Lower lobe of right lung (tissue), 2 donors: Measurements from ENCODE around the gene TENM4. TPM values are rescaled to one million over a fixed set of nuclear protein-coding genes. Genes with fewer than 3 reads are reported as not detected.

Experiments
- ATAC-seq, 2 donors: fragments of 200-7000 bp; cut with Tn5 transposase; one replicate each; pipeline ENCODE4 v1.9.1; 2020 to 2022; ENCODE audit warnings: mild to moderate bottlenecking in 2 of 2, moderate library complexity in 2 of 2
- DNase-seq: peaks from one replicate; pipeline ENCODE4 v3.0.0-alpha.2; 2020
- H3K27ac ChIP-seq: fragments of 200-600 bp; one replicate; pipeline ENCODE4 v1.8.0; 2022
- H3K27me3 ChIP-seq: fragments of 200-600 bp; one replicate; pipeline ENCODE4 v1.8.0; 2022; ENCODE audit warnings: low read depth
- H3K36me3 ChIP-seq: fragments of 200-600 bp; one replicate; pipeline ENCODE4 v1.8.0; 2022; ENCODE audit warnings: mild to moderate bottlenecking
- H3K4me1 ChIP-seq: fragments of 200-600 bp; one replicate; pipeline ENCODE4 v1.8.0; 2022
- H3K4me3 ChIP-seq: fragments of 200-600 bp; one replicate; pipeline ENCODE4 v1.8.0; 2022; ENCODE audit warnings: mild to moderate bottlenecking
- H3K9me3 ChIP-seq: fragments of 200-600 bp; one replicate; pipeline ENCODE4 v1.8.0; 2022
- CTCF ChIP-seq: fragments of 200-600 bp; IDR thresholded peaks from one replicate; pipeline ENCODE4 v1.8.0; 2022; ENCODE audit warnings: antibody characterized with exemption, mild to moderate bottlenecking
- intact Hi-C: fragments of 100-400 bp; cut with DNase I; formaldehyde crosslinking; loops from one replicate; pipeline ENCODE4 v1.11.0; 2022
- total RNA-seq: library from RNA; stranded (reverse); fragmentation: NEBNext Ultra II Directional; extraction: Animal tissue kit (Norgen Biotek cat#: 25700); gene quantifications from one replicate; pipeline ENCODE4 v1.2.1, GENCODE V29; 2021
- donor health status: DM: no; HTN: yes; CAD: no; lungs with severe emphysema.

TENM4 gene
- total RNA-seq, 1 donor from 2014 or later = 1.1 TPM

GRCh38 chr11:79264284-79264683 is 176.5 kb downstream of the TENM4 start:
- Histone ChIP-seq H3K27ac (no peak overlapping the region), H3K4me3 (no peak overlapping the region), H3K9me3 (no peaks in the 10 kb centered on the region), H3K27me3 (no peaks in the 10 kb centered on the region), H3K4me1 (no peaks in the 10 kb centered on the region), H3K36me3 (no peaks in the 10 kb centered on the region)
- intact Hi-C loops = no loop called here
- DNase-seq (no peak), ATAC-seq (no peak)
- no peak for TF ChIP-seq CTCF

- no peak for TF ChIP-seq CTCF
- H3K4me3 ChIP-seq = no peak overlapping the region
- no peaks in the 10 kb centered on the region for H3K9me3 ChIP-seq
- H3K36me3 ChIP-seq = no peaks in the 10 kb centered on the region
- ATAC-seq (peak in 1 of 2 donors; percentile 36), DNase-seq (no peak)
- no peak overlapping the region for H3K27ac ChIP-seq
- no peaks in the 10 kb centered on the region for H3K27me3 ChIP-seq
- no peaks in the 10 kb centered on the region for H3K4me1 ChIP-seq
- intact Hi-C loops = no loop called here
Observed at GRCh38 chr11:79263001-79263400, 177.8 kb downstream of the TENM4 start.

GRCh38 chr11:79262221-79262620 is 178.6 kb downstream of the TENM4 start:
- Histone ChIP-seq H3K4me3 (no peak overlapping the region), H3K9me3 (no peaks in the 10 kb centered on the region), H3K4me1 (no peaks in the 10 kb centered on the region), H3K27ac (no peak overlapping the region), H3K27me3 (no peaks in the 10 kb centered on the region), H3K36me3 (no peaks in the 10 kb centered on the region)
- intact Hi-C loops = no loop called here
- TF ChIP-seq CTCF = no peak
- no peak for ATAC-seq
- DNase-seq = no peak

- H3K36me3 ChIP-seq = no peaks in the 10 kb centered on the region
- DNase-seq (no peak), ATAC-seq (no peak)
- H3K9me3 ChIP-seq = no peaks in the 10 kb centered on the region
- H3K4me1 ChIP-seq = no peaks in the 10 kb centered on the region
- intact Hi-C loops = no loop called here
- H3K27ac ChIP-seq = no peak overlapping the region
- H3K27me3 ChIP-seq = no peaks in the 10 kb centered on the region
- no peak overlapping the region for H3K4me3 ChIP-seq
- TF ChIP-seq CTCF = no peak
Observed at GRCh38 chr11:79261684-79262083, 179.1 kb downstream of the TENM4 start.

GRCh38 chr11:79259800-79260199 is 181.0 kb downstream of the TENM4 start:
- Histone ChIP-seq H3K4me3 (no peak overlapping the region), H3K36me3 (no peaks in the 10 kb centered on the region), H3K9me3 (no peaks in the 10 kb centered on the region), H3K27me3 (no peaks in the 10 kb centered on the region), H3K27ac (no peak overlapping the region), H3K4me1 (no peaks in the 10 kb centered on the region)
- intact Hi-C loops = no loop called here
- ATAC-seq (no peak), DNase-seq (no peak)
- TF ChIP-seq CTCF = no peak

- Histone ChIP-seq H3K4me1 (no peaks in the 10 kb centered on the region), H3K4me3 (no peak overlapping the region), H3K27me3 (no peaks in the 10 kb centered on the region), H3K27ac (no peak overlapping the region), H3K9me3 (no peaks in the 10 kb centered on the region), H3K36me3 (no peaks in the 10 kb centered on the region)
- DNase-seq (no peak), ATAC-seq (no peak)
- no peak for TF ChIP-seq CTCF
- intact Hi-C loops = no loop called here
Observed at GRCh38 chr11:79258576-79258975, 182.3 kb downstream of the TENM4 start.
